HL-60/S4 treated with retinoic acid at 250 ng/mL for 4 days and 3 days (cell line): Measurements from ENCODE around the gene RXRA.

ENCODE experiments used
- in situ Hi-C: fragments of 300-500 bp; cut with MboI; formaldehyde crosslinking; loops from 2 replicates; pipeline ENCODE4 v1.7.0; 2022; ENCODE audit warnings: low sequenced_read_pairs

Gene RXRA

DNA sequence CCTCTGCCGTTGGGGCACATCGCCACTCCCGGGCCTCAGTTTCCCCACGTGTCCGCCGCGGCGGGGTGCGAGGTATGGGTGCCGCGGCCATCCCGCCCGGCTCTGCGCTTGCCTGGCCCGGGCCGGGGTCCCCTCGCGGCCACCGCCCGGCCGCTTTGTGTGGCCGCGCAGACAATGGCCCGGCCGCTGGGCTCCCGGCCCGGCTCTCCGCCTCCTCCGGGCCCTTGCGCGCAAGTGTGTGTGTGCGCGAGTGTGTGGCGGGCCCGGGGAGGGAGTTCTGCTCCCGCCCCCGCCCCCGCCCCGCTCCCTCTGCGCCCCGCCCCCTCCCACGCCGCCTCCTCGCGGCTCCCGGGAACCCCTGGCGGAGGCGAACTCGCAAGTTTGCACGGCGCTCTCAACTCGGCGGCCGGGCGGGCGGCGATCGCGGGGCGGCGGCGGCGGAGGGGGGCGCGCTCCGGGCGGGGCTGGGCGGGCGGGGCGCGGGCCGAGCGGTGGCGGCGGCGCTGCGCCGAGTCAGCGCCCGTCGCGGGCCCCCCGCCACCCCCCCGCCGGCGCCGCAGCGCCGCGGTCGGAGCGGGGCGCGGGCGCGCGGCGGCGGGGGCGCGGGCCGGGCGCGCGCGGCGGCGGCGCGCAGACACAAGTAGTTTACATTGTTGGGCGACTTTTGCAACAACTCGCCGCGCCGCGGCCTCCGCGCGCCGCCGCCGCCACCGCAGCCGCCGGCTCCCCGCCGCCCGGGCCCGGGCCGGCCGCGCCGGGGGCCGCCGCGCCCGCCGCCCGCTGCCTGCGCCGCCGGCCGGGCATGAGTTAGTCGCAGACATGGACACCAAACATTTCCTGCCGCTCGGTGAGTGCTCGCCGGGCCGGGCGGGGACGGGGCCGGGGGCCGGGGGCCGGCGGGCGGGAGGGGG lies at the start of gene RXRA:
Gene RXRA (plus strand): TSS at position 643 of the 911 bp plus-strand sequence. CDS start 177 bp downstream, at position 820.
- in situ Hi-C loops = no loop called here

DNA sequence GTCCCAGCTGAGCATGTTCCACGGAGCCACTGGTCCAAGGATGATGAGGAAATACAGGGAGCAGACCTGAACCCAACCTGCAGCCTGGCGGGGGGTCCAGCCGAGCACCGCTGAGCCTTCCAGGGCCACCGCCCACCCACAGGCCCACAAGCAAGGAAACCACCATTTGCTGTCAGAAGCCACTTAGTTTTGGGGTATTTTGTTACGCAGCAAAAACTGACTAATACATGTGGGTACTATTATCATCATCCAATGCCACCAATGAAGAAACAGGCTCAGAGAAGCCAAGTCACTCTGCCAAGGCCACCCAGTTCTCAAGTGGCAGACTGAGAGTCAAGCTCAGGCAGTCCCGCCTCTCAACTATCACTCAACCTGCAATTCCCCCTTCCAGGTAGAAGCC lies 48.0 kb upstream of the RXRA start:
- in situ Hi-C loops = no loop called here

DNA sequence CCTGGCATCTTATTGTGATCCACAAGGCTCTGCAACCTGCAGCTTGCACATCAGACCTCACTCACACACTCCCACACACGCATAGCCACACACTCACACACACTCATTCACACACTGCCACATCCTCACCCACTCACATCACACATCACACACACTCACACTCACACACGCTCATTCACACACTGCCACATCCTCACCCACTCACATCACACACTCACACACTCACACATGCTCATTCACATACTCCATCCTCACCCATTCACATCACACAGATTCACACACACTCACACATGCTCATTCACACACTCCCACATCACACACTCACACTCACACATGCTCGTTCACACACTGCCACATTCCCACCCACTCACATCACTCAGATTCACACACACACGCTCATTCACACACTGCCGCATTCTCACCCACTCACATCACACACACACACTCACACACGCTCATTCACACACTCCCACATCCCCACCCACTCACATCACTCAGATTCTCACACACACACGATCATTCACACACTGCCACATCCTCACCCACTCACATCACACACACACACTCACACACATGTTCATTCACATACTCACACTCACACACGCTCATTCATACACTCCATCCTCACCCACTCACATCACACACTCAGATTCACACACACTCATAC lies 47.1 kb upstream of the RXRA start:
- in situ Hi-C loops = no loop called here

DNA sequence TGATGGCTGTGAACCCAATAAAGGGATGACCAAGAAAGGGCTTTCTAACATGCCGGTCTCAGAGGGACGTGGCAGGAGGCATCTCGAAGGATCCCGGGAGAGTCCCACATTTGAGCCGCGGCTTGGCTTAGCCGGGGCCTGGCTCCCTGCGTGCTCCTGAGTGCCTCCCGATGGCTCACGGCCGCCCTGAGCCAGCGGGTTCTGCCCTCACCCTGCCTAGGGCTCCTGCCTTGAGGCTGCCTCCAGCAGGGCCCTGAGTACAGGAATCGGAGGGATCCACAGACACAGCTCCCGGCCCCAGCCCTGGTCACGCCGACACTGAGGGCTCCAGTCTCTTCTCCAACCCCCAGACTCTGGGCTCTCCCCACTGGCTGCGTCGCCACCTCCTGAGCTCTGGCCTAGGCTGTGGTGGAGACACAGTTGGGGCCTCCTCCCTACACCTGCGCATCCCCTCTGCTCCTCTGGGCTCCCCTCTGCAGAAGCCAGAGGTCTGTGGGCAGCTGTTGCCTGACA lies 44.1 kb upstream of the RXRA start:
- in situ Hi-C loops = no loop called here

DNA sequence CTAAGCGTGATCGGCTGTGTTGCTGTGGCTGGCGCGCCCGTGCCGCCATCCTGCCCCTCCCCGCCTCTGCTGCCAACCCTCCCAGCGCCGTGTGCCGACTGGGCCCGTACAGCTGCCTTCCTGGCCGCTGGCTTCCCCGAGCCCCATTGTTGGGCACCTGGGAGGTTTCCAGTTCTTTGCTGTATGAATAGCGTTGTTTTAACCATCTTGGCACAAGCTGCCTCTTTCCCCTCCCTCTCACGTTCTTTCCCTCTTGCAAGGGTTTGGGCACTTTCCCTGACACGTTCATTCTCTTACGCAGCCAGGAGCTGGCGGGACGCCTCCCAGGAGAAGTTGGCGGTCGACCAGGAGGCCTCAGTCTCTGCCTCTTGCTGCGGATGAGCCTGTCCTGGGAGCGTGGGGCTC lies 43.1 kb upstream of the RXRA start:
- in situ Hi-C loops = no loop called here

DNA sequence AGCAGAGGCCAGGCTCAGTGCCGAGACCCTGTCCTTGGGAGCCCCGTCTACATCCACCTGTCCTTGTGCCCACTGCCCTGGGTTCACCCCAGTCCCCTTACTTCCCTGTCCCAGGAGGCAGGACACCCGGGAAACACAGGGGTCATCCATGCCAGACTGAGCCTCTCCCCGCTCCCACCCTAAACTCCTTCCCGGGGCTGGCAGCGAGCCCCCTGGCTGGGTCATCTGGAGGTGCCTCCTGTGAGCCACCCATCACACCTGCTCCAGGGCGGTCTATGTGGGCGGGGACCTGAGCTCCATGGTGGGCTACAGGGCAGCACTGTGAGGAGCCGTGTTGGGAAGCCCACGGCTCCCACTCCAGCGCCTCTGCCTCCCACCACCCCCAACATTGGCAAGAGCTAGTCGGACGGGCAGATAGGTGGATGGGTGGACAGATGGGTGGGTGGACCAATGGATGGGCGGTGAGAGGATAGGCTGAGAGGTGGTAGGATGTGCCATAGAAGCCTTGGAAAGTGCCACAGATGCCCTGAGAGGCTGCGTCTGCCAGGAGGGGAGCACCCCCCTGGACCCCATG lies 42.5 kb upstream of the RXRA start:
- in situ Hi-C loops = no loop called here

DNA sequence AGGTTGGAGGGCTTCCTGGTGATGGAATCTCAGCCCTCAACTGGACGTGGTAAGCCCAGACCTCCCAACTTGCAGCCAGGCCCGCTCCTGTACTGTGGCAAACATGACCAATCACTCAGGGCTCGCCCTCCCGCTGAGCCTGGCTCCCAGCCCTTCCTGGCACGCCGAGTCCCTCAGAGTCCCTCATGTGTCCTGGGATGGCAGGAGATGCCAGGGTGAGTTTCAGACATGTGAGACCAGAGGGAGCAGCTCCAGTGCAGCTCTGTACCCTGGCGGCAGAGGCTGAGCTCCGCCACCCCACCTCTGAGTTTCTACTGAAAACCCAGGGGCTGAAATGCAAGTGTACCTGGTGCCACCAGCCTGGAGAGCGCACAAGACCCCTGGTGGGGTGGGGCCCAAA lies 42.0 kb upstream of the RXRA start:
- in situ Hi-C loops = no loop called here

DNA sequence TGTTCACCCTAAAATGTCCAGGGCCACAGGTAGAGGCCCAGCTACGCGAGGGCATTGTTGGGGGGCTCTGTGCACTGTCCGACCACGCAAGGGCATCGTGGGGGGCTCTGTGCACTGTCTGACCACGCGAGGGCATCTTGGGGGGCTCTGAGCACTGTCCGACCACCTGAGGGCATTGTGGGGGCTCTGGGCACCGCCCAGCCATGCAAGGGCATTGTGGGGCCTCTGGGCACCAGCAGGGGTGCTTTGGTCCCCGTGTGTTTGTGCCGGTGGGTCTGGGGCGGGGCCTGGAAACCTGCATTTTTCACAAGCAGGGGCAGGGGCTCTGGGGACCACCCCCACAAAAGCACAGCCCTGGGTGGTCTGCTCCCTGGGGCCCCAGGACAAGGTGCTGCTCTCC lies 41.5 kb upstream of the RXRA start:
- in situ Hi-C loops = no loop called here

DNA sequence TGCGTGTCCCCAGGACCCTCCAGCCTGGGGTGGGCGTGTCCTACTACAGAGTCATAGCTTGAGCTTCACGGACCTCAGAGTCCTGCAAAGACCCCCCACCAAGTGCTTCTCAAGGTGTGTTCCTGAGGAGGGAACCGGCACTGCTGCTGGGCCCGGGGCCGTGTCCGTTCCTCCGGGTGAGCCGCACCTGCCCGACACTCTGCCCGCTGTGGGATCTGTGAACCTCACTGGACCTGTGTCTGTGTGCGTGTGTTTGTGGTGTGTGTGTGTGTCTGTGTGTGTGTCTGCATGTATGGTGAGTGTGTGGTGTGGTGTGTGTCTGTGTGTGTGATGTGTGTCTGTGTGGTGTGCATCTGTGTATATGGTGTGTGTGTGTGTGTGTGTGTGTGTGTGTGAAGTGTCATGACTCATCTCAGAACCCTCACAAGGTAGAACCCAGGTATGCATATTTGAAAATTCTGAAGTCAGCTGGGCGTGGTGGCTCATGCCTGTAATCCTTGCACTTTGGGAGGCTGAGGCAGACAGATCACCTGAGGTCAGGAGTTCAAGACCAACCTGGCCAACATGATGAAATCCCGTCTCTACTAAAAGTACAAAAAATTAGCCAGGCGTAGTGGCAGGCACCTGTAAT lies 40.9 kb upstream of the RXRA start:
- in situ Hi-C loops = no loop called here

DNA sequence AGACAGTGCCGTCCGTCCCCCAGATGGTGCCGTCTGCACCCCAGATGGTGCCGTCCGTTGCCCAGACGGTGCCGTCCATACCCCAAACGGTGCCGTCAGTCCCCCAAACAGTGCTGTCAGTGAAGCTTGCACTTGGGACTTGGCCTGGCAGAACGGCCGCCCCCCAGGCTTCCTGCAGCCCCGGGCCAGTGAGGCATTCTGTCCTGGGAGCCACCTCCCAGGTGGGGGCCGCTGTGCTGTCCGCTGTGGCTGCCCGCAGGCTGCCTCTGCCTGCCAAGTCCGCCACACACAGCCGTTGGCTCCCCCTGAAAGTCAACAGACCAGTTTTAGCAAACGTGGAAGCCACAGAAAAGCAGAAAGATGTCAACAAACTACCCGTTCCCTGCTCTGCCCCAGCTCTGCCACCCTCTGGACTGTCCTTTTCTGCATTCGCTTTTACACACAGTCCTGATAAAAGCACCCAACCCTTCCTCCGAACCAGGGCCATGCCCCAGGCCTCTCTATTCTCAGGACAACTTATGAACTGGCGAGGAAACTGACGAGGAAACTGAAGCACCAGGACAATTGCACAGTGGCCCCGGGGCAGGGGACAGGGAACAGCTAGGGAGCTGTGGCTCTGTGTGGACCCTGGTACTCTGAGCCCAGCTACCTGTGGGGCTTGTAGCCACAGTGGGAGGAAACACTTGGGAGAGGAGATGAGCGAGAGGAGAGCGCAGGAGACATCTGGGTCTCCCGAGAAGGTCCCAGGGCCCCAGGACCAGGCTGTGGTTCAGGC lies 39.6 kb upstream of the RXRA start:
- in situ Hi-C loops = no loop called here

DNA sequence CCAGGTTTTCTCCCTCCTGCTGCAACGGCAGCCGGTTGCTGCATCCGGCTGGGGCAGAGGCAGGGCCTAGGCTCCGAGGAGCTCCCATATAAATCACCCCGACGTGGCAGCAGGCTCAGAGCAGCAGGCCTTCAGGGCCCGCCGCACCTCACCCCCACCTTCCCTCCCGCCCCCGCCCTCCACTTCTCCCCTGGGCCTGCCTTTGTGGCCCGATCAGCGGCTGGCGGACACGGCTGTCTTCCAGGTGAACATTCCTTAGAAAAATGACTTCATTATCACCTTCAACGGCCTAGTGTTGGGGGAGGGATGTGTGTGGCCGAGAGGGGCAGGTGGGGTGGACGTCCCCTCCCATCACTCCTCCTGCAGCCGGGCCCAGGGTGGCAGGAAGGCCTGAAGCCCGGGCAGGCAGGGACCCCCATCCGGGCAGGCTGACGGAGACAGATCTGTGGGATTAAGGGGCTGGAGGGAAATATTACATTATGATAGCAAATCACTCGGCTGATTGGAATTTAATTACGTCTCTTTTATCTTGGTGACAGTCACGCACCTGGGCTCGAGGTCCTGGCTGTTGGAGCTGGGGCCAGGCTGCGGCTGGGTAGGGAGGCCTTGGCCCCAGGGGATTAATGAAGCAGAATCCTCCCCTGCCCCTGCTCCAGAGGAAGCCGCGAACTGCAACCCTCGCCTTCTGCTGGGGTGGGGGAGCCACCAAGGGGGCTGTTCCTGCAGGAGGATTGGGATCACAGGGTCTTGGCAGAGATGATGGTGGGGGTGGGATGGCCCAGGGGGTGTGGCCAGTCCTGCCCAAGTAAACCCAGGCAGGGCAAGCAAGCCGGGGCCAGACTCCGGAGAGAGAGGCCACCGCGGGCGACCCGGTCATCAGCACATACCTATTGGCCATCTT lies 38.4 kb upstream of the RXRA start:
- in situ Hi-C loops = no loop called here

DNA sequence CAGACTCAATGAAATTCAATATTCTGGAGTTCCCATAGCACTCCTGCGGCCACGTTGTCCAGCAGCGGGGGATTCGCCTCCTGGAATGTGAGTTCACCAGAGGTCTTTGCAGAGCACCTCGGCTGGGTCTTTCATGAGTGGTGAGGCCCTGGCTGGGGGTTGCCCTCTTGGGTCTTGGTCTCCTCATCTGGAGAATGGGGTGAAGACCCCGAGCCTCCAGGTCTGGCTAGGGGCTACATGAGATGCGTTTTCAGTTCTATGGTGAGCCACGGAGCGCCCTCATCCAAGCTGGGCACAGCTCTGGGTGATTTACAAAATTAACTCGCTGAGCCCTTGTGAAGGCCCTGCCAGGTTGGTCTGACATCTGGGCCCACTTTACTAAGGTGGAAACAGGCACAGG lies 37.5 kb upstream of the RXRA start:
- in situ Hi-C loops = no loop called here

DNA sequence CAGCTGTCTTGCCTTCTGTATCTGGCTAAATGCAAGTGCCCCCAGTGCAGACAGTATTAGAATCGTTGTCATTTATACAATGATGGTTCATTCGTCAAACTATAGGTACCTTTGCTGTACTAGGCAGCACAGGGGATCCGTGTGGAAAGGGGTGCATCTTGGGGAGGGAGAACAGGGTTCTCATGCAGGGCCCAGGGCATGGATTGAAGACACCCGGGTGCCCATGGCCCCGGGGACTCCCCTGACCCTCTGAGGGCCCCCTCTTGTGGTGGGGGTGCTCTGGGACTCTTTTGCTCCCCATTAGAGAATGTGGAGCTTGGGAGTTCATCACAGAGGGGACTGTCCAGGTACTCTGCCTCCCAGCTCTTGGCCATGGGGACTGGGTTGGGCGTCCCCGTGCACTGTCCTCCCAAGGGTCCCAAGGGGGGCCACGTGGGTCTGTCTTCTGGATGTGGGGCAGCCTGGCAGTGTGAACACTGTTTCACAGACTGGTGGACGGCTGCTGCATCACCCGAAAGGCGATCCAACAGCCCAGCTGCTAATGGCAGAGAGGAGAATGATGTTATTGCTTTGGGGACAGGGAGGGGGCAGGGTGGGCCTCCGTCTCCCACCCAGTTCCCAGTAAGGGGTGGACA lies 36.9 kb upstream of the RXRA start:
- in situ Hi-C loops = no loop called here

DNA sequence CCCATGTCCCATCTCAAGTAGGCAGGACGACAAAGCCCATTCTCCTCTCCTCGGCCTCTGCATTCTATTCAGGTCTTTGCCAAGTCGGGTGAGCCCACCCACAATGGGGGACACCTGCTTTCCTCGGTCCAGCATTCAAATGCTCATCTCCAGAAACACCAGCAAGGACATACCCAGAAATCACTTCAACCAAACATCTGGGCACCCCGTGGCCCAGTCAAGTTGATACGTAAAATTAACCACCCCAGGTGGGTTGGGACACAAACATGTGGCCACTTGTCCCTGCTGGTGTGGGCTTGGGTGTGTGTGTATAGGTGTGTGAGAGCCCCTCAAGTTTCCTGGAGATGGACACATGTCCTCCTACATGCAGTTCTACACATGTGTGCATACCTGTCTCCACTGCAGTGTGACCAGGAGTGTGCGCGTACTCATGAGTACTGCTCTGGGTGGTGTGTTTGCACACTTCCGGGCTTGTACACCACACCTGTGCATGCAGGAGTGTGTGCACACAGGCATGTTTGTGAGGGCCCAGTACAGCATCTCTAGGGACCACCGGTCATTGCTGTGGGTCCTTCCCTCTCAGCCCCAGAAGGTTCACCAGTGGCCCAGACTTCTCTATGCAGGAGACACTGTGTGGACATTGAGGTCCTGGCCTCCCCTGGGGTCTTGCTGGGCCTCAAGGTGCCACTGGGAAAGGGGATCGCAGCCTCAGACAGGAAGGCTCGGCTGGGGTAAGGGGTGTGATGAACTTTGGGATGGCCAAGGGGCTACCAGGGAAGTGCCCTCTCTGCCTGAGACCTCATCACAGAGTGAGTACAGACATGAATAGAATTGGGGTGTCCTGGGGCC lies 35.4 kb upstream of the RXRA start:
- in situ Hi-C loops = no loop called here

DNA sequence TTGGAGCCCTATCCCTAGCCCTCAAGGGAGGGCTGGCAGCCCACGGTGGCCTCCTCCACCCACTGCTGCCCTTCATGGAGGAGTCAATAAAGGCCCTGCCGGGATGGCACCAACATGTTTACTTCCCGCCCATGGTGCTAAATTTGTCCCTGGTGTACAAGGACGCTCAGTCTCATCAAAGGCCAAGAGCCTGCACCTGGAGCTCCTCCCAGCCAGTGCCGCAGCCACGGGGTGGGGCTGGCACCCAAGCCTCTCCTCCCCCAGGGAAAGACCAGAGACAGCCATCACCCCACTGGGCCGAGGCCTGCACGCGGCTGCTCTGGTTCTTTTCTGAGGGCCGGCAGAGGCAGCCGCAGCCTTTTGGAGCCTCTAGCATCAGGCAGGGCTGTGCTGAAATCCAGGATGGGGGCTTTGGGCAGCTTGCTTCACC lies 34.8 kb upstream of the RXRA start:
- in situ Hi-C loops = no loop called here

DNA sequence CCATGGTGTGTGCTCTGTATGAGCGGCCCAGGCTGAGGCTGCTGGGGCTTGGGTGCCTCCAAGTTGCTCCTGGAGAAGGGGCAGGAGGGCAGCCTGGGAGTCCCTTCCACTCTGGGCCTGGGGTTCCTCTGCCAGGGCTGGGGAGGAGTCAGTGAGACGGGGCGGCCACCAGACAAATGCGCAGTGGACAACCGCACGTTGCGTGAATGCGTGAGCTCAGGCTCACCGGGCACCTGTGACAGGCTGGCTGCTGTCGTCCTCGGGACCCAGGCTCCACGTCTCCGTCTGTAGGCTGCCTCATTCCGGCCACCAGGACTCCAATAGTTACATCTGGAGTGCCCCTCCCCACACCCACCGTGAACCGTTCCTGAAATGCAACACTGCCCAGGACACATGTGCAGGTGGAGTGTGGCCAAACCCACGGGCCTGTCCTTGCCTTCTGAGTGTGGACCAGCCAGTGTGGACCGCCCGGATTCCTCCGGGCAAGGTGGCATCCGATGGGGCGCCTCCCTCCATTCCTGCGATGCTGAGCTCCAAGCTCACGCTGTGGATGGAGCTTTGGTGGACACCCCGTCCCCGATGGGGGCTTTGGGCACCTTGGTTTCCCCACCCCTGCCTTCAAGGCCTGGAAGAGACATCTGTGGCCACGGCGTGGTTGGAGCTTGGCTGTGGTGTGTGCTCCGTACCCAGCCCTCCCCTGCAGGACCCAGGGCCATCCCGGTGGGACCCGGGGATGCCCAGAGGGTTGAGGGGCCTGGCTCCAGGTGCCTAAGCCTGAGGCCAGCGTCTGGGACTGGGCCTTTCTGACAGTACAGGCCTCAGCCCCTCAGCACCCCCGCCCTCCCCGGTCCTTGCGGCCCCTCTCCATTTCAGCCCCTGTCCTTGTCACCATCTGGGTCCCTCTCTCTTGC lies 34.0 kb upstream of the RXRA start:
- in situ Hi-C loops = no loop called here

DNA sequence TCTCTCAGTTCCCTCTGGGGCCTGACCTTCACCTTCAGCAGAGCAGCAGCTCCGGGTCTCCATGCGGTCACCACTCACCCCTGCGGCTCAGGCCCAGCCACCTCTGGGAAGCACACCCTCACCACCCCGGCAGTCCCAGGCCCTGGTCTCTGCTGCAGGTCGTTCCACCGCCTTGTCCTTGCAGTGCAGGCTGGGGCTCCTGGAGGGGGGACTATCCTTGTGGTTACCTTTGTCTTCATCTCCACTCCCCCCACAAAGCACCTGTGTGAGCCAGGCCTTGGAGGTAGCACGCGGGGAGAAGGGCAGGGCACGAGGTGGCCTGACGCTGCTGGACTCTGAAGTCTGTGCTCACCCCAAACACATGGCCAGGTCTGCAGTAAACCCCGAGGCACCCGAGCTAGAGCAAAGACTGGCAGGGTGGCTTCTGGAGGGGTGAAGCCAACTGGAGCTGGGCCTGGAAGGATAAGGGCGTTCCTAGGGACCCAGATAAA lies 33.2 kb upstream of the RXRA start:
- in situ Hi-C loops = no loop called here
